ENCODE results near the gene ZC3H14.

The ZC3H14 gene

GRCh38 chr14:88614218-88614907 lies 51.5 kb downstream of the ZC3H14 start (continued):
- TF ChIP-seq ZNF302 (tag by site-specific recombination; IDR thresholded peaks at IDR 0.05; ENCODE audit: low read depth) = no peak
- no peak for TF ChIP-seq ZNF132 (tag by site-specific recombination; IDR thresholded peaks at IDR 0.05; ENCODE audit: borderline replicate concordance)
- no peak for TF ChIP-seq OVOL3 (tag by site-specific recombination; IDR thresholded peaks at IDR 0.05)

GRCh38 chr14:88616697-88617096 lies 53.9 kb downstream of the ZC3H14 start:
- ChIA-PET POLR2A (no interaction called here), CTCF (interaction anchor here (0.9 kb wide), 1 partner anchor 672 kb away, joined by 5 read pairs; no protein-coding TSS in a partner anchor)
- Histone ChIP-seq H3K4me3 (ENCODE audit: low read depth, low read length) (no peak overlapping the region), H3K9me3 (ENCODE audit: control insufficient read depth, insufficient read depth, low read depth, low read length) (no peaks in the 10 kb centered on the region), H3K4me1 (ENCODE audit: control insufficient read depth, insufficient read depth, low read length) (peaks cover 3% of the 10 kb centered on the region; the same call in 1 of the 2 replicates), H3K36me3 (ENCODE audit: control insufficient read depth in 2 of 2, insufficient read depth in 1 of 2, low read length in 2 of 2) (peaks cover 29 to 43% of the 10 kb centered on the region in 2 experiments), H3K27ac (ENCODE audit: extremely low read depth, low read depth, low read length) (no peak overlapping the region)
- TF ChIP-seq SETDB1 (IDR thresholded peaks at IDR 0.05; ENCODE audit: insufficient read length, low read length) (no peak), ZNF350 (tag by site-specific recombination; IDR thresholded peaks at IDR 0.05) (no peak), SP7 (tag by site-specific recombination; IDR thresholded peaks at IDR 0.05) (0 out of 2 replicates have a peak, but pooled peaks have one; percentile 3), ZNF521 (tag by site-specific recombination; IDR thresholded peaks at IDR 0.05) (no peak), HOXD13 (CRISPR knock-in tag; IDR thresholded peaks at IDR 0.05; ENCODE audit: borderline replicate concordance) (no peak), PRDM6 (tag by site-specific recombination; IDR thresholded peaks at IDR 0.05) (peak; percentile 18; the same call in 1 of the 2 replicates), ZNF274 (IDR thresholded peaks at IDR 0.05; ENCODE audit: low read length) (no peak), ZNF274 (tag by site-specific recombination; IDR thresholded peaks at IDR 0.05; ENCODE audit: borderline replicate concordance) (no peak), PRDM4 (tag by site-specific recombination; IDR thresholded peaks at IDR 0.05) (no peak)

- H3K9me3 ChIP-seq (ENCODE audit: control insufficient read depth, insufficient read depth, low read depth, low read length) = no peaks in the 10 kb centered on the region
- H3K4me3 ChIP-seq (ENCODE audit: low read depth, low read length) = no peak overlapping the region
- H3K4me1 ChIP-seq (ENCODE audit: control insufficient read depth, insufficient read depth, low read length) = peaks cover 3% of the 10 kb centered on the region; the same call in 1 of the 2 replicates
- ChIA-PET POLR2A (no interaction called here), CTCF (no interaction called here)
- H3K27ac ChIP-seq (ENCODE audit: extremely low read depth, low read depth, low read length) = no peak overlapping the region
- TF ChIP-seq ZNF174 (tag by site-specific recombination; IDR thresholded peaks at IDR 0.05) (no peak), ZNF596 (tag by site-specific recombination; IDR thresholded peaks at IDR 0.05) (no peak), KLF16 (tag by site-specific recombination; IDR thresholded peaks at IDR 0.05) (no peak), ZNF366 (tag by site-specific recombination; conservative IDR thresholded peaks at IDR 0.05) (no peak), SCRT1 (tag by site-specific recombination; IDR thresholded peaks at IDR 0.05; ENCODE audit: borderline replicate concordance) (no peak), ZNF112 (tag by site-specific recombination; IDR thresholded peaks at IDR 0.05) (no peak), ZNF121 (tag by site-specific recombination; IDR thresholded peaks at IDR 0.05) (peak; percentile 87)
- peaks cover 23 to 41% of the 10 kb centered on the region in 2 experiments for H3K36me3 ChIP-seq (ENCODE audit: control insufficient read depth in 2 of 2, insufficient read depth in 1 of 2, low read length in 2 of 2)
These were observed 54.6 kb downstream of the ZC3H14 start for GRCh38 chr14:88617479-88617878.

Measured in HEK293 (cell line).